ENCODE data around the gene KIRREL1.

The KIRREL1 gene

GRCh38 chr1:158058237-158058985 is 65.0 kb downstream of the KIRREL1 start:
- in situ Hi-C loops (cut with HindIII; ENCODE audit: low sequenced_read_pairs), result no loop called here

- in situ Hi-C loops (cut with HindIII; ENCODE audit: low sequenced_read_pairs), result no loop called here
Measured at GRCh38 chr1:158059984-158060383, 66.5 kb downstream of the KIRREL1 start.

GRCh38 chr1:158062174-158062573 is 68.7 kb downstream of the KIRREL1 start:
- in situ Hi-C loops (cut with HindIII; ENCODE audit: low sequenced_read_pairs), result no loop called here

GRCh38 chr1:158067662-158068061 is 74.2 kb downstream of the KIRREL1 start:
- in situ Hi-C loops (cut with HindIII; ENCODE audit: low sequenced_read_pairs), result no loop called here

GRCh38 chr1:158068918-158069317 is 75.5 kb downstream of the KIRREL1 start:
- in situ Hi-C loops (cut with HindIII; ENCODE audit: low sequenced_read_pairs), result no loop called here

GRCh38 chr1:158071138-158071537 is 77.7 kb downstream of the KIRREL1 start:
- in situ Hi-C loops (cut with HindIII; ENCODE audit: low sequenced_read_pairs), result no loop called here

- in situ Hi-C loops (cut with HindIII; ENCODE audit: low sequenced_read_pairs), result no loop called here
Measured at GRCh38 chr1:158075078-158075477, 81.6 kb downstream of the KIRREL1 start.

- in situ Hi-C loops (cut with HindIII; ENCODE audit: low sequenced_read_pairs), result no loop called here
Measured at GRCh38 chr1:158076441-158076840, 83.0 kb downstream of the KIRREL1 start.

GRCh38 chr1:158077411-158078256 is 84.2 kb downstream of the KIRREL1 start:
- in situ Hi-C loops (cut with HindIII; ENCODE audit: low sequenced_read_pairs), result no loop called here

- in situ Hi-C loops (cut with HindIII; ENCODE audit: low sequenced_read_pairs), result no loop called here
Measured at GRCh38 chr1:158078569-158079080, 85.2 kb downstream of the KIRREL1 start.

- in situ Hi-C loops (cut with HindIII; ENCODE audit: low sequenced_read_pairs), result no loop called here
Measured at GRCh38 chr1:158080066-158080465, 86.6 kb downstream of the KIRREL1 start.

- in situ Hi-C loops (cut with HindIII; ENCODE audit: low sequenced_read_pairs), result no loop called here
Measured at GRCh38 chr1:158084336-158084735, 90.9 kb downstream of the KIRREL1 start.

GRCh38 chr1:158084747-158085146 is 91.3 kb downstream of the KIRREL1 start:
- in situ Hi-C loops (cut with HindIII; ENCODE audit: low sequenced_read_pairs), result no loop called here

- in situ Hi-C loops (cut with HindIII; ENCODE audit: low sequenced_read_pairs), result no loop called here
Measured at GRCh38 chr1:158087320-158087927, 94.0 kb downstream of the KIRREL1 start.

- in situ Hi-C loops (cut with HindIII; ENCODE audit: low sequenced_read_pairs), result no loop called here
Measured at GRCh38 chr1:158089476-158089875, 96.0 kb downstream of the KIRREL1 start.

GRCh38 chr1:158089925-158090637 is 96.6 kb downstream of the KIRREL1 start:
- in situ Hi-C loops (cut with HindIII; ENCODE audit: low sequenced_read_pairs), result loop anchor here (10.0 kb wide), 1 partner anchor 85 kb away; no protein-coding TSS in a partner anchor

GRCh38 chr1:158093376-158093775 is 99.9 kb downstream of the KIRREL1 start:
- in situ Hi-C loops (cut with HindIII; ENCODE audit: low sequenced_read_pairs), result loop anchor here (10.0 kb wide), 1 partner anchor 89 kb away; no protein-coding TSS in a partner anchor

- in situ Hi-C loops (cut with HindIII; ENCODE audit: low sequenced_read_pairs), result loop anchor here (10.0 kb wide), 1 partner anchor 90 kb away; no protein-coding TSS in a partner anchor
Measured at GRCh38 chr1:158094571-158094970, 101.1 kb downstream of the KIRREL1 start.

- in situ Hi-C loops (cut with HindIII; ENCODE audit: low sequenced_read_pairs), result loop anchor here (10.0 kb wide), 1 partner anchor 91 kb away; no protein-coding TSS in a partner anchor
Measured at GRCh38 chr1:158095737-158096335, 102.4 kb downstream of the KIRREL1 start.

GRCh38 chr1:158098256-158098655 is 104.8 kb downstream of the KIRREL1 start:
- in situ Hi-C loops (cut with HindIII; ENCODE audit: low sequenced_read_pairs), result loop anchor here (10.0 kb wide), 1 partner anchor 93 kb away; no protein-coding TSS in a partner anchor
